Activated CD8-positive, alpha-beta memory T cell treated with anti-CD3 and anti-CD28 coated beads, Interleukin-2, amount 50 U/mL, for 1 hour (primary cell): ENCODE results near the gene PLOD3.

ENCODE experiments used
- DNase-seq: peaks from one replicate; pipeline ENCODE4 v3.0.0-alpha.2; 2020; ENCODE audit errors: extremely low read depth

The PLOD3 gene

DNA sequence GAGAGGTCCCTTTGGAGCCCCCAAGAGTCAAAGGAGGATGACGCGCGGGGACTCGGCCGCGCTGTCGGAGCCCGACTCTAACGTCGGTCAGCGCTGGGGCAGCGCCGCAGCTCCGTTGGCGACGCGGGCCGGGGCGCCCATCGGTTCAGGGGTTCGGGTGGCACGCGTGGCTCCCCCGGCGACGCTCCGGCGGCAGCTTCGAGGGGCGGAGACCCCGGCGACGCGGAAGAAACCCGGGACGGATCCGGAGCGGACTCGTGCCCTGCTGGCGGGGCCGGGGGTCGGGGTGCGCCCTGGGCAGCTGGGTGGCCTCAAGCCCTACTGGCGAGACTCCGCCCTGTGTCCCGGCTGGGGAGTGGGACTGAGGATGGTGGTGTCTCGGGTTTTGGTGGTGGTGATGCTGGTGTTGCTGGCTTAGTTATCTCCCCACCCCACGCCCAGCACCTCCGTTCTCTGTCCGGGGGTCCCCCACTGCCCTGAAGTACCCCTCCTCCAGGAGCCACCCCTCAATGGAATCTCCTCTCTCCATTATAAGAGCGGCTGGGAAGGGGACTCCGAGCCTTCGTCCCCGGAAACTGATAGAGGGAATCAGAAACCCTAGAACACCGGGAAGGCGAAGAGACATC lies 37.1 kb downstream of the PLOD3 start, which contains the start of gene NAT16:
Gene NAT16 (minus strand): TSS at position 164 of the 626 bp plus-strand sequence. CDS start 5,486 bp downstream, outside the sequence.
- DNase-seq: no peak

DNA sequence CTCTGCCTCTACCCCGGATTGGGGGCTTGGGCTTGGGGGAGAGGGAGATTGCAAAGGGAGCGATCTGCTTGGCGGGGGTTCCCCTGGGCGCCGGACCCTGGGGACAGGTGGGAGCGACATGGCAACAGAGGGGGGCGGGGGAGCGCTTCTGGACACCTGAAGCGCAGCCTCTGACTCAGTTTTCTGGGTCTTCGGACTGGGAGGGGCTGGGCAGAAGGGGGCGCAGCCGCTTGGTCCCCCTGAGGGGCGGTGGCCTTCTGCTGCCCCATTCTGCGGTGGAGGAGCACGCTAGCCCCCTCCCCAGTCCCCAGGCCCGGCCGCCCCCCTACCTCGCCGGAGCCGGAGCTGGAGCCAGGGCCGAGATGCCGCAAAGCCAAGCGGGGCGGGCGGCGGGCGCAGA lies 37.7 kb downstream of the PLOD3 start:
- DNase-seq: no peak

DNA sequence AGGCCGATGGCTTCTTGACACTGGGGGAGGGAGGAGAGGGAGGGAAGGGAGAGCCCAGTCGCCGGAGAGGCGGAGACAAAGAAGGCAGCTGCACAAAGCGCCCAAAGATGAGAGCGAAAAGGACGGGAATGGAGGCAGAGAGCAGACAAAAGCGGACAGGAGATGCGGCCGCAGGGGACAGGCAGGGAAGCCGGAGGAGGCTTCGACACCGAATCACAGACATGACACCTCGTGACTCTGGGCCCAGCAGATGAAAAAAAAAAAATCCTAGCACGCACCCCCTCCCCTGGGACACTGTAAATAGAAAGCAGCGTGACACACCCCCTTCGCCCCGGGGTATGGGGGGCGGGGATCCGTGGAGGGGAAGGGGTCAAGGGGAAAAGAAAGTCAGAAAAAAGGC lies 38.3 kb downstream of the PLOD3 start:
- DNase-seq: no peak

DNA sequence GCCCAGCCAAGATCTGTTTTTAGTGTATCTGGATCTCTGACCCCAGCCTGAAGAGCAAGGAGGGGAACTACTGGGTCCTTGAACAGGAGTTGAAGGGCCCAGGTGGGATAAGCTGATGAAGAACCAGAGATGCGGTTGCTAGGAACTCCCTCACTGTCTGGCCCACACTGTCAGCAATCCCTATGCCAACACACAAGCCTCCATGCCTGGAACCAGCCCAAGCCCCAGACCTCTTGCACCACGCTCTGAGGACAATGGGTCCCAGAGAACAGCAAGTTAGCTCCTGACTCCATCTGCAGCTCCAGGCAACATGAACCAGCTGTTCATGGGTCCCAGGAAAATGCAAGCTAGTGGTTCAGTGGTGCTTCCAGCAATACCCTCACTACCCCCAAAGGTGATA lies 39.7 kb downstream of the PLOD3 start:
- no peak for DNase-seq

DNA sequence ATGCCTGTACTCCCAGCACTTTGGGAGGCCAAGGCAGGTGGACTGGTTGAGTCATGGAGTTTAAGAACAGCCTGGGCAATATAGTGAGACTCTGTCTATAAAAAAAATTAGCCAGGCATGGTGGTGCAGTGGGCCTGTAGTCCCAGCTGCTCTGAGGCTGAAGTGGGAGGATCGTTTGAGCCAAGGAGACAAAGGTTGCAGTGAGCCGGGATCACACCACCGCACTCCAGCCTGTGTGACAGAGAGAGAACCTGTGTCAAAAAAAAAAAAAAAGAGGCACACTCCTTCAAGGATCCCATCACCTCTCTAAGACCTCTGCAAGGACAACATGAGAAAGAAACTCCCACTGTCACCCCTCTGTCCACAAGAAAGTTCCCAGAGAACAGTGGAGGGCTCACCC lies 41.7 kb downstream of the PLOD3 start:
- no peak for DNase-seq

DNA sequence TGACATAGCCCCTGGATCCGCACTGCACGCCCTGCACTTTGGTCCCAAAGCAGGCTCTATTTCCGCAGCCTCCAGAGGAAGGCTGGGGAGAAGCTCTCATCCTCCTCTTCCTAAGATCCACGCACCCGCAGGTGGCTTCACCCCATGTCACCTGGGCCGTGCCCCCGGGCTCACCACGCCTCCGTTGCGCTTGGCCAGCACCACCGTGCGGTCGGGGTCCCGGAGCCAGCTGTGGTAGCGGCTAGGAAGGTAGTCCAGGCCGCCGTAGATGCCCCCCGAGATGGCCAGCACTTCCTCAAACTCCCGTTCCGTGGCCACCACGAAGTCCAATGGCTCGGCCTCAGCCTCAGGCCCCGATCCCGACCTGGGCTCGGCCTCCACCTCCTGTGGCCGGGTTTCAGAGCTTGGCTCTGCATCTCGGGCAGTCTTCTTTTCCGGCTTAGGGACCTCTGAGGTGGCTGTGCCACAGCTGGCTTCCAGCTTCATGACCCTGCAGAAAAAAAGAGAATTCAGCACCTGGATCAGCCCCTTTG lies 43.0 kb downstream of the PLOD3 start:
- no peak for DNase-seq

DNA sequence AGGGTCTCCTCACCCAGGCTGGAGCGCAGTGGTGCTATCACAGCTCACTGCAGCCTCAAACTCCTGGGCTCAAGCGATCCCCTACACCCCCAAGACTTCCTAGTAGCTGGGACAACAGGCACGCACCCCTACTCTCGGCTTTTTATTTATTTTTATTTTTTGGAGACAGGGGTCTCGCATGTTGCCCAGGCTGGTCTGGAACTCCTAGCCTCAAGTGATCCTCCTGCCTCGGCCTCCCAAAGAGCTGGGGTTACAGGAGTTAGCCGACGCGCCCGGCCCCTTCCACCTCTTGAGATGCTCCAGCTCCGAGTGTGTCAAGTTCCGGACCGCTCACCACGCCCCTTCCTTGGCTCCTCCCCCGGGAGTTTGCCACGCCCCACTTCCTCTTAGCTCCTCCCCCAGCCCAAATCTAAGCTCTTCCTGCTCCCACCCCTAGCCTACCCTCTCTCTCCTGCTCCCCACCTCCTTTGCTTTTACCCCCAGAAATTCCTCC lies 43.6 kb downstream of the PLOD3 start:
- DNase-seq: no peak

DNA sequence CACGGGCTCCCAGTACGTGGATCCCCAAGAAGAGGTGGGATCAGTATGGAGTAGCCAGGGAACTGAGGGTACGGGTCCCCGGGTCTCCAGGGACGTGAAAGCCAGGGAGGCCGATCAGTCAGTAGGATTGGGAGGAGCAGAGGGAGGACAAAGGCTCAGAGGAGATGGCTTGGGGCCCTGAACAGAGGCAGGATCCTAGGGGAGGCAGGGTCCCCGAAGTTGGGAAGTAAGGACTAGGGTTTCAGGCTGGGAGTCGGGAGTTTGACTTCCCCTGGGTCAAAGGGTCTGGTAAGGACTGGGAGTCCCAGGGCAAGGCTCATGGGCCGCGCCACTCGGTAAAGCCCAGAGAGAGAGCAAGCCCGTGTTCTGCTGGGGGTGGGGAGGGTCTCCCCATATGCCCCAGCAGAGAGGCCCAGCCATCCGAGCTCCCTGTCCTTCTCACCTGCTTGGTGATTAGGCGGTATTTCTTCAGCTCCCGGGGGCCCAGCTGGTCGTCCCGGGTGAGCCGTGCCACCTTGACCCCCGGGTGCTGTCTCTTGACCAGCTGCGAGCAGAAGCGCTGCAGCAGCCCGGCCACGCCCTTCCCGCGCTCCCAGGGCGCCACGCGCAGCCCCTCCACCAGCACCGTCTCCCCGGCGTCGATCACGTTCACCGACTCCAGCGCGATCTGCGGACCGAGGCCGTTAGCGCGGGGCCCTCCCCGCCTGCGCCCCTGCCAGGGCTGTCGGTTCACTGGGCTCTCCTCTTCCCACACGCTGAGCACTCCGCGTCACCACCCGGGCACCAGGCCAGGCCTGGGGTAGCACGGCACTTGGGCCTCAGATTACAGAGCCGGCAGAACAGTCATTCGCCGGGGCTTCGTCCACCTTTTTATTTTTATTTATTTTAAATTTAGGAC lies 44.3 kb downstream of the PLOD3 start:
- DNase-seq: no peak

DNA sequence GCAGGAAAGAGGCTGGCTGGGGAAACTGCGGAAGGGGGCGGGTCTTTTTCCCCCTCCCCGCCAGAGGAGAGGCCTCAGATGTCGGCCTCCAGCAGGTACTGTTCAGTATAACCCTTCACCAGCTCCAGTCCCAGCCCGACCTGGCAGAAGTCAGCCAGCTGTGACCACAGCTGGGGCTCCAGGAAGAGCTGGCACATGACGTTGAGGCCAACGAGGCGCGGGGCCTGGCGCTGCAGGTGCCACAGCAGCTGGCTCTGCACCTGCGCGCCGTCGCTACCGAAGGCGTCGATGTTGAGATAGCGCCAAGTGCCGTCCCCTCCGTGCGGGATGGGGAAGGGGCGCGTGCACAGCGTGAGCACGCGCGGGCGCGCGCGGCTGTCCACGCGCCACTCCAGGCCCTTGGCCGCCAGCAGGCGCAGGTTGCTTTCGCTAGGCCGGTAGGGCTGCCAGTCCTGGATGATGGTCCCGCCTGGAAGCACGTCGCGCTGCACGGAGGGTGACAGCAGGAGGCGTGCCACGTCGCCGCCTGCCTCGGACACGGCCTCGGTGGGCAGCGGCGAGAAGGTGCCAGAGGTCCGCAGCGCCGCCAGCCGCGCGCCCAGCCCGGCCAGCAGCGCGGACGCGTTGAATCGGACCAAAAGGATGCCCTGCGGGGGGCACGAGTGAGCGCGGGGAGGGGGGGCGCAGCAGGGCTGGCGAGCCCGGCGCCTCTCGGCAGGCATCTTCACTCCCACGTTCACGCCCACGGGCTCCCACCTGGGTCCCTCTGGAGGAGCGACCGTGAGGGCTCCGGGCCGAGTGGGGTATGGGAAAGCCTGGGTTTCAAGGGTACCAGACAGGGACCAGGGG lies 45.2 kb downstream of the PLOD3 start:
- DNase-seq: no peak

DNA sequence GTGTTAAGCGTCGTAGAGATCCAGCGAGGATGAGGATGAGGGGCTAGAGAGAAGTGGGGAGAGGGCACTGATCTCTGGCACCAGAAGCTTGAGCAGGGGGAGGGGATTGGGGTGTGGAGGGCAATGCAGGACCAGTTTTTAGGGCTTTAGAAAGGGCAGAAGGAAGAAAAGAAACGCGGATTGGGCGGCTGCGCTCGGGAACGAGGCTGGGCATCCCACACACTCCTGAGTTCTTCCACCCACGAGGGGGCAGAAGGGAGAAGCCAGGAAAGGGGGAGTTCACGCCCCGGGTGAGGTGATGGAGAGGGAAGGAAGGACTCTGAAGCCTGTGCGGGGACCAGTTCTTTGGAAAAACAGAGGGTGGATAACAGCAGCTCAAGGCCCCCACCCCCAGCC lies 45.9 kb downstream of the PLOD3 start:
- DNase-seq: no peak

DNA sequence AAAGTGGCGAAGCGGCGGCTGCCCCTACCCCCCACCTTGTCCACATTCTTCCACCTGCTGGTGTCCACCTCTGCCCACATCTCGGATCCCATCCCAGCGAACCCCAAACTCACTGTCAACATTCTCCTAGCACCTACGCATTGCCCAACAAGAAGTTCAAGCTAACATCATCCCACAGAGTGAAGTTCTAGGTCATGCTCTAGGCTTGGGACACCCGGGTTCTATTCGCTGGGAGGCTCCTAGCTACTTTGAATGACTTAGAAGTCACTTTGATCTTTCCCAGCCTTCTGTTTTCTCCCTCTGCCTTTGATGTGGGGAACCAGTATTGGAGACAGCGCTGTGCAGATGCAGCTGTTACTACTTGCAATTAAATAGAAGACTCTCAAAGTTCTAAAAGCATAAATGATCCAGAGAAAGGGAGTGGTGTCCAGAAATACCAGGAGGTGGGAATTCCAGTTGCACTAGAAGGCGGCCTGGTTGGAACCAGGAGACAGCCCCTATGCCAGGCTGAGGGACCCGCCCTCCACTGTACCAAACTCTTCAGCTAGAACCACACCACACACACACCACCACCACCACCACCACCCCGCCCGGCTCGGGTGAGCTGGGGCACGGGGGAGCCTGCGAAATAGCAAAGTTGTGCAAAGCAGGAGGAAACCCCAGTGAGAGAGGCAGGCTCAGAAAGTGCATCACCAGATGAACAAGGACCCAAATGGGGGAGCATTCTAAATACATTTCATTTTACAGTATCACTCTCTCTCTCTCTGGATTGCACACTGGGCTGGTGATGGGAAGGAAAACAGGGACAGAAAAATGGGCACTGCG lies 46.6 kb downstream of the PLOD3 start:
- DNase-seq: no peak

DNA sequence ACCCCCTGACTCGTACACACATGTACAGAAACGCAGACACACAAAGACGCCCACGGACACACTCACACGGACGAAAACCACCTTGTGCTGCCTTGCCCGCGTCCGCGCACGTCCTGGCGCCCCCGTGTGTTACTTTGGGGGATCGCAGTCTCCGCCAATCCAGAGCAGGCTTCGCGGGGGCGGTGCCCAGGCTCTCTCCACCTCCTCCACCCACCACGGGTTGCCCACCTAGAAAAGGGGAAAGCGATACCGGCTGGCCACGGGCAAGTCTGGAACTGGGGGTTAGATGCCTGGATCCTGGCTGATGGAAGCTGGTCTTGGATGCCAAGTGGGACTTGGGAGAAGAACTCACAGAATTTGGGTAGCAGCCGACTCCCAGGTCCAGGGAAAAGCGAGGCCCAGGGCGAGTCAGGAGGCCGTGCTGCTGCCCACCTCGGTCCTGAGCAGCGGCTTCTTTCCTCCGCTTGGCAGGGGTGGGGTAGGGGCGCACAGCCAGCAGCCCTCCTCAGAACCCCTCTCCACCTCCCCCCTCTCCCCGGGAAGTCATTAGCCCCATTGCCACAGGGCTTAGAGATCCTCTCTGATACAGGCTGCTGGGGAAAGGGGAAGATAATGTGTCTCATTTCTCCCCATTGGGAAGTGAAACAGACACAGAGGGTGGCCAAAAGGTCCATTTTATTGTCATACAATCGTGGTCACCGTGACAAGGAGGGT lies 47.4 kb downstream of the PLOD3 start:
- peak; percentile 31 for DNase-seq

DNA sequence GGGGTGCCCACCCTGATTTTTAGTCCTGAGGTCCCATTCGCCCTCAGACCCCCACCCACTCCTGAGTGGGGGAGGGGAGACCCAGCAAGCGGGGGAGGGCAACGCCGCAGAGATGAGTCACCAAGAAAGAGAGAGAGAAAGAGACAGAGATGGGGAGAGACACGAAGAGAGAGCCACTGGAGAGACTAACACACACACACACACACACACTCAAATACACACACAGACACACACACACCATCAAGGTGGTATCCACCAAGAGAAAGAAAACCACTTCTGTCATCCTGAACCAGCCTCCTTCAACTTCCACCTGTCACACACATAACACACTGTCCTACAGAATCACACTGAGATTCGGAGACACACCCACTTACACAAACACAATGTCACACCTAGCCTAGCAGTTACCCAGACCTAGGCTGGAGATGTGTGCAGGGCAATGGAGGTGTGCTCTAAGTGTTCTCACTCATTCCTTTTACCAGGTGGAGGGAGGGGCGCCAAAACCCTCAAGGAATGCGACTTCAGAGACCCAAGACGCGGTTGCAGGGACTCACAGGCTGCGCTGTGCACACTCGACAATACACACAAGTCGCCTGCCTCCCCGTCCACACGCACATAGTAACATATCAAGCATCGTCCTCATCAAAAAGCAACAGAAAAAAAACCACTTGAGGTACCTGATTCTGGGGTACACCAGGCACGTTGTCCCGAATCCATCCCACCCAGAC lies 48.1 kb downstream of the PLOD3 start:
- DNase-seq: no peak

DNA sequence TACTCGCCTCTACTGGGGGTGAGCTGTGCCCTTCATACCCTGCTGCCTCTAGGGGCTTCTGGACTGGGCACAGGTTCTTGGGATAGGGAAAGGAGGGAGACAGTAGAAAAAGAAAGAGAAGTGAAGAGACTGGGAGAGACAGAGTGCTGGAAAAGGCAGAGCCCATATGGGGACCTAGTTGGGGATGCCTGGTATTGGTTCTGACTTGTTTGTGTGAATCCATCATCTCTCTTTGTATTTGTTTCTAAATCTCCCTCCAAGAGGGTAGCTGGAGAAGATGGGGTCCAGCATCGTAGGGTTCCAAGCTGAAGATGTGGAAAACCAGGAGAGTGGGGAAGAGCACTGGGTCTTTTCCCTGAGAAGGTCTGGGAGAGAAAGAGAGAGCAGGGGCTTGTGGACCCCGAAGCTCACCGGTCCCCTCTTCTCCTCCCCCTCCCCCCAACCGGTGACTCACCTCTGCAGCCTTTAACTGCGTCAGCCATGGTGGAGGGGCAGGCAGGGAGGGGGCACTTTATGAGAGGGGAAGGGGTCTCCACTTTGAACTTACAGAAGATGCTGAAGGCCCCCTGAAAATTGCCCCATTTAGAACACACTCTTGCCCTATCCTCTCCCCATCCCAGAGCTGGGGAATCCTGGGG lies 48.9 kb downstream of the PLOD3 start:
- DNase-seq: no peak

DNA sequence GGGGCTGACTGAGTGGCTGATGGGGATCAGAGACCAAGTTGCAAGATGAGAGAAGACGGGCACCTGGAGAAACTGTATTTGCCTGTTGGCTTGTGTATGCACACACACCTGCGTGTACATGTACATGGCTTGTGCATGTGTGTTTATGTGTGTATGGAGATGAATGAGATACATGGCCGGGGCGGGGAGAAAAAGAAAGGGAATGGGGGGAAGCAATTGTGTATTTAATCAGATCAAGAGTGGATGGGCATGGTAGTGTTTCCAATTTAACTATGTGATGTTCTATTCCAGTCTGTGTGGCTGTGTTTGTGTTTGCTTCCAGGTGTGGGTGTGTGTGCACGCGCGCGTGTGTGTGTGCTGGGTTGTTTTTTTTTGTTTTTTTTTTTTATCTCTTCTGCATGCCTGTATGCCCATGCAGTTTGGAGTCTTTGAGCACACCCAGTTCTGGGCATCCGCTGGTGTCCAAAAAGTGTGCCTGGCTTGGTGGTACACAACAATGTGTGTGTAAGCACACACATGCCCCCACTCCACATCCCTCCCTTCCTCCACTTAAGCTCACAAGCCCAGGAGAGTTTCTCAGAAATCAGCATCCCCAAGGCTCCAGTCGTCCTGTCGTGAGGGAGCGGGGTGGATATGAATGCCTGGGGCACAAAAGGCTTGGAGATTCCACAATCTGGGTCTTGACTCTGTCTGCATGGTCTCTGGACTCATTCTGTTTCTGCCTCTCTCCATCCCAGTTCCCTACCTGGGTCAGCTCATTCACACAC lies 49.6 kb downstream of the PLOD3 start:
- DNase-seq: no peak

DNA sequence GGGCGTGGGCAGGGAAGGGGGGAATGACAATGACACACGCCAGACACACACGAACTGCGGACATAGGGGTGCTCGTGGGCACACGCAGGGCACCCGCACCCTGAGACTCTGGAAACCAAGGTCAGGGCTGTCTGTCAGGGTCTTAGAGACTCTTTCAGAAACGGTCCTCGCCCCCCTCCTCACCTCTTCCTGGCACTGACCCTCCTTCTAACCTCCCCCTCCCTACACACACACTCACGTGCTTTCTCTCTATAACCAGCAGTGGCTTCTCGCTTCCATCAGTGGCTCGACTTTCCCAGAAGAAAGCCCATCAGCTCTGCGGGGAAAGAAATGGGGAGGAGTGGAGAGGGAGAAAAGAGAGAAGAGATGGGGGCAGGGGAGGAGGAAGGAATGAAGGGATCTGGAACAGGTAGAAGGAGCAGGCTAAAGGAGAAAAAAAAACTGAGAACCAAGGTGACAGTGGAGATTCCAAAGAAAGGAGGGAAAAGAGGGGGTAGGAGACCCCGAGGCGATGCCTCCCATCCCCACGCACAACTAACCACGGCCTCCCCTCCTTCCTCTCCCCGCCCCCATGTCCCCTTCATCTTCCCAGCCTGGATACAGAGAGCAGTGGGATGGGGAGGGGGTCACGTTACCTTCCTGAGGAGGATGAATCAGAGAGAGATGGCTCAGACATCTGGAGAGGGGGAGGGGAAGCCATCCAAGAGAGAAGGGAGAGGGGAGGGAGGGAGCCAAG lies 50.3 kb downstream of the PLOD3 start:
- DNase-seq: no peak

DNA sequence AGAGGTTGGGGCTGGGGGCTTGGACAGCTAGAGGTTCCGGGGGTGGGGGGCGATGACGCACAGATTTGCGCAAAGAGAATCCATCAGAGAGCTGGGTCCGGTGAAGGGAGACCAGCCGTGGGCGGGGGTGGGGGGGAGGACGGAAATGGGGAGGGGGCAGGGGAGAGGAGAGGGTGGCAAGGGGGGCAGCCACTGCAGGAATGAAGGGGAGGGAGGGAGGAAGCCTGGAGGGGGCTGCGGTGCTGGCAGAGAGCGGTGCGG lies 50.8 kb downstream of the PLOD3 start:
- no peak for DNase-seq
